Esophagus squamous epithelium (tissue), 4 donors: Measurements from ENCODE around the gene TRERF1.

Source experiments
- POLR2A ChIP-seq, 4 donors: fragments of 450-650 bp; IDR thresholded peaks; one replicate each; pipeline ENCODE4 v1.6.1; 2017; ENCODE audit warnings: antibody characterized with exemption in 4 of 4, mild to moderate bottlenecking in 4 of 4, moderate library complexity in 3 of 4
- TF ChIP-seq, protein P1 (sequence below), 6 experiments: fragments of 450-650 bp in 4 of 6; fragments of 200-600 bp in 2 of 6; sonication (generic) in 2 of 6; IDR thresholded peaks; one replicate each; pipeline ENCODE4 v1.5.1; 2016 to 2019; ENCODE audit warnings: antibody characterized with exemption in 6 of 6, mild to moderate bottlenecking in 4 of 6, moderate library complexity in 4 of 6

DNA sequence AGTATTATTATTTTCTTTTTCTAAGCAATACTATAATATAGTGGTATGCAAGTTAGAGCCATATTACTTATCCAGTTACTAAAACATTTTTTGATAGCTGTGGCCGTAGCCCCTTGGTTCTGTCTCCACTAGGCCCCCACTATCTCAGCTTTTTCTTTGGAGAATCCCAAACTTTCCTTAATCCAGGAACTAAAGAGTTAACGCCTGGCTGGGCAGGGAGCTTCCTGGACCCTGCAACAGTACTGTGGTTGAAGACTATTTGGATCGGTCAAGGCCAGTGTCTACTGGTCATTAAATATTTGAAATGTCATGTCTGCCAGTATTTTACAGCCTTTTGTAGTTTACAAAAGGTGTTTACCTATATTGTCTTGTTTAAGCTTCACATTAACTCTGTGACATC, 20.0 kb upstream of the TRERF1 start:
- TF ChIP-seq, protein P1, sequence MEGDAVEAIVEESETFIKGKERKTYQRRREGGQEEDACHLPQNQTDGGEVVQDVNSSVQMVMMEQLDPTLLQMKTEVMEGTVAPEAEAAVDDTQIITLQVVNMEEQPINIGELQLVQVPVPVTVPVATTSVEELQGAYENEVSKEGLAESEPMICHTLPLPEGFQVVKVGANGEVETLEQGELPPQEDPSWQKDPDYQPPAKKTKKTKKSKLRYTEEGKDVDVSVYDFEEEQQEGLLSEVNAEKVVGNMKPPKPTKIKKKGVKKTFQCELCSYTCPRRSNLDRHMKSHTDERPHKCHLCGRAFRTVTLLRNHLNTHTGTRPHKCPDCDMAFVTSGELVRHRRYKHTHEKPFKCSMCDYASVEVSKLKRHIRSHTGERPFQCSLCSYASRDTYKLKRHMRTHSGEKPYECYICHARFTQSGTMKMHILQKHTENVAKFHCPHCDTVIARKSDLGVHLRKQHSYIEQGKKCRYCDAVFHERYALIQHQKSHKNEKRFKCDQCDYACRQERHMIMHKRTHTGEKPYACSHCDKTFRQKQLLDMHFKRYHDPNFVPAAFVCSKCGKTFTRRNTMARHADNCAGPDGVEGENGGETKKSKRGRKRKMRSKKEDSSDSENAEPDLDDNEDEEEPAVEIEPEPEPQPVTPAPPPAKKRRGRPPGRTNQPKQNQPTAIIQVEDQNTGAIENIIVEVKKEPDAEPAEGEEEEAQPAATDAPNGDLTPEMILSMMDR (IDR thresholded peaks at IDR 0.05) = no peak
- no peak for TF ChIP-seq POLR2A (IDR thresholded peaks at IDR 0.05)
